ENCODE results near the gene UGGT2. TPM values are rescaled to one million over a fixed set of nuclear protein-coding genes. Genes with fewer than 3 reads are reported as not detected.
A peak's percentile ranks its signal among the peaks of the same experiment; 100 is the strongest.

The UGGT2 gene
- total RNA-seq, 1 donor from 2014 or later: 47.5 TPM

DNA sequence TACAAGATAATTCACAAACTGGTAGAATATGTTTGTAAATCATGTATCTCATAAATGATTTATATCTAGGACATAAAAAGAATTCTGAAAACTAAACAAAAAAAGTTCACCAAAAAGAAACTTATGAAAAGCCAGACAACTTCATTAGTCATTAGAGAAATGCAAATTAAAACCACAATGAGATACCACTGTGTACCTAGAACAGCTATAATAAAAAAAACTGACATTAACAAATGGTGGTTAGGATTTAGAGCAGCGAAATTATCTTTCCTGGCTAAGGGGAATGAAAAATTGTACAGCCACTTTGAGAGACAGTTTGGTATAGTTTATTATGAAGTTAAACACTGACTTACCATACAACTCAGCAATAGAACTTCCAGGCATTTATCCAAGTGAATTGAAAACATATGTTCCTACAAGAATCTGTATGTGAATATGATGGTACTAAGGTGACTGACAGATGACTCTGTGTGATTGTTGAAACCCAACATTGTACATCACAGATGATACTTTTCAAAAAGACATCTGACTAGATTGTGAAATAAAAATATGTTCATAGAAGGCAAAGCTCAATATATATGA, 41.8 kb downstream of the UGGT2 start:
- H3K27me3 Mint-ChIP-seq (ENCODE audit: low read depth): no peaks in the 10 kb centered on the region
- no peak for DNase-seq (ENCODE audit: low spot score in 2 of 2, unreplicated experiment in 2 of 2)
- H3K4me3 Mint-ChIP-seq: no peak overlapping the region
- TF ChIP-seq, protein P1, sequence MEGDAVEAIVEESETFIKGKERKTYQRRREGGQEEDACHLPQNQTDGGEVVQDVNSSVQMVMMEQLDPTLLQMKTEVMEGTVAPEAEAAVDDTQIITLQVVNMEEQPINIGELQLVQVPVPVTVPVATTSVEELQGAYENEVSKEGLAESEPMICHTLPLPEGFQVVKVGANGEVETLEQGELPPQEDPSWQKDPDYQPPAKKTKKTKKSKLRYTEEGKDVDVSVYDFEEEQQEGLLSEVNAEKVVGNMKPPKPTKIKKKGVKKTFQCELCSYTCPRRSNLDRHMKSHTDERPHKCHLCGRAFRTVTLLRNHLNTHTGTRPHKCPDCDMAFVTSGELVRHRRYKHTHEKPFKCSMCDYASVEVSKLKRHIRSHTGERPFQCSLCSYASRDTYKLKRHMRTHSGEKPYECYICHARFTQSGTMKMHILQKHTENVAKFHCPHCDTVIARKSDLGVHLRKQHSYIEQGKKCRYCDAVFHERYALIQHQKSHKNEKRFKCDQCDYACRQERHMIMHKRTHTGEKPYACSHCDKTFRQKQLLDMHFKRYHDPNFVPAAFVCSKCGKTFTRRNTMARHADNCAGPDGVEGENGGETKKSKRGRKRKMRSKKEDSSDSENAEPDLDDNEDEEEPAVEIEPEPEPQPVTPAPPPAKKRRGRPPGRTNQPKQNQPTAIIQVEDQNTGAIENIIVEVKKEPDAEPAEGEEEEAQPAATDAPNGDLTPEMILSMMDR (IDR thresholded peaks at IDR 0.05; ENCODE audit: unreplicated experiment): no peak
- H3K9me3 Mint-ChIP-seq: peaks cover 39% of the 10 kb centered on the region
- peak overlapping the region; percentile 73 for H3K27ac Mint-ChIP-seq
- H3K36me3 Mint-ChIP-seq: peaks cover 44% of the 10 kb centered on the region
- H3K4me1 Mint-ChIP-seq: peaks cover 14% of the 10 kb centered on the region

- TF ChIP-seq, protein P1 (IDR thresholded peaks at IDR 0.05; ENCODE audit: unreplicated experiment): no peak
- no peak for DNase-seq (ENCODE audit: low spot score in 2 of 2, unreplicated experiment in 2 of 2)
- H3K4me3 Mint-ChIP-seq: no peak overlapping the region
- peaks cover 25% of the 10 kb centered on the region for H3K9me3 Mint-ChIP-seq
- H3K27ac Mint-ChIP-seq: no peak overlapping the region
- no peaks in the 10 kb centered on the region for H3K4me1 Mint-ChIP-seq
- H3K27me3 Mint-ChIP-seq (ENCODE audit: low read depth): no peaks in the 10 kb centered on the region
- H3K36me3 Mint-ChIP-seq: peaks cover 32% of the 10 kb centered on the region
These were observed 49.9 kb downstream of the UGGT2 start for GRCh38 chr13:96003304-96003703.

DNA sequence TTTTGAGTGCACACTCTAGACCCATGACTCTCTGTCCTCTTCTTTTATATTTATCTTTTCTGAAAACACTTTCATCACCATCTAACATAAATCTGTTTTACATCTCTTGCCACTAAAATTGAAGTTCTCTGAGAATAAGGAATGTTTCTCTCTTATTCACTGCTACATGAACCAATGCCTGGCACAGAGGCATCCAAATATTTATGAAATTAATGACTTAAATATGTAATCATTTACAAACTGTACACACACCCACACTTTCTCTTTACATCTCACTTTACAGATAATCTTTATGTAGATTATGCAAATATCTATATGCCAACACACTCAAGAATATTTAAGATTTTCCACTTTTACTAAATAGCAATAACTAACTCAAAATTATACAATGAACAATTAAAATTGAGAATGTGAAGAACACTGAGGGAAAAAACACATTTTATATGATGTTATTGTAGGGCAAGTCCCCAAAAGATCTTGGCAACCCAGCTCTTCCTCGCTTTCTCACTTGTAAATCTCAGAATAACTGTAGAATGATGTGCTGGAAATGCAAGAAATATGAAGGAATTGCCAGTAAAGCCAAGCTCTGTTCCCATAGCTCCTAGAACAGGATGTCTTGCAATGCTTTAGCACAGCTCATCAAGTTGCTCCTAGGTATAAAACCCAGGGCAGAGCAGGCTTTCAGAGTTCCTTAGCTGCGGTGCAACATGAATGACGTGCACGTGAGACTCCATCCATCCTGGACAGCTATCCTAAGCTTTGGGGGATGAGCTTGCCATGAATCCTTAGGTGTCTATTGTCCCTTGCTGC, 50.7 kb downstream of the UGGT2 start:
- TF ChIP-seq, protein P1 (IDR thresholded peaks at IDR 0.05; ENCODE audit: unreplicated experiment): no peak
- Mint-ChIP-seq H3K9me3 (peaks cover 17% of the 10 kb centered on the region), H3K27ac (no peak overlapping the region), H3K4me1 (no peaks in the 10 kb centered on the region), H3K27me3 (ENCODE audit: low read depth) (no peaks in the 10 kb centered on the region), H3K4me3 (no peak overlapping the region), H3K36me3 (peaks cover 25% of the 10 kb centered on the region)
- DNase-seq (ENCODE audit: low spot score in 2 of 2, unreplicated experiment in 2 of 2): no peak

- peaks cover 8% of the 10 kb centered on the region for H3K36me3 Mint-ChIP-seq
- no peaks in the 10 kb centered on the region for H3K27me3 Mint-ChIP-seq (ENCODE audit: low read depth)
- H3K4me1 Mint-ChIP-seq: no peaks in the 10 kb centered on the region
- no peak for DNase-seq (ENCODE audit: low spot score in 2 of 2, unreplicated experiment in 2 of 2)
- H3K9me3 Mint-ChIP-seq: no peaks in the 10 kb centered on the region
- no peak overlapping the region for H3K27ac Mint-ChIP-seq
- TF ChIP-seq, protein P1 (IDR thresholded peaks at IDR 0.05; ENCODE audit: unreplicated experiment): no peak
- H3K4me3 Mint-ChIP-seq: no peak overlapping the region
These were observed 53.1 kb downstream of the UGGT2 start for GRCh38 chr13:96000069-96000468.

- no peak overlapping the region for H3K4me3 Mint-ChIP-seq
- H3K27me3 Mint-ChIP-seq (ENCODE audit: low read depth): no peaks in the 10 kb centered on the region
- TF ChIP-seq, protein P1 (IDR thresholded peaks at IDR 0.05; ENCODE audit: unreplicated experiment): no peak
- no peak for DNase-seq (ENCODE audit: low spot score in 2 of 2, unreplicated experiment in 2 of 2)
- no peaks in the 10 kb centered on the region for H3K36me3 Mint-ChIP-seq
- no peak overlapping the region for H3K27ac Mint-ChIP-seq
- no peaks in the 10 kb centered on the region for H3K9me3 Mint-ChIP-seq
- peaks cover 3% of the 10 kb centered on the region for H3K4me1 Mint-ChIP-seq
These were observed 65.4 kb downstream of the UGGT2 start for GRCh38 chr13:95987841-95988240.

Measured in mesothelial cell of epicardium (in vitro differentiated cells).